ENCODE measurements around the gene C19orf38. TPM values are rescaled to one million over a fixed set of nuclear protein-coding genes. Genes with fewer than 3 reads are reported as not detected.

The C19orf38 gene
- total and polyA plus RNA-seq, 2 of the 4 experiments (the other 2 are of a cell fraction): 0.18 to 0.19 TPM

- BruUV-seq (replicated peaks): no TSS peak
- no peaks in the 10 kb centered on the region for H3K9me3 ChIP-seq (ENCODE audit: control insufficient read depth, insufficient read depth, low read length)
- peak overlapping the region; percentile 94 for H4K5ac ChIP-seq (ENCODE audit: low read depth, low read length)
- H2BK120ac ChIP-seq (ENCODE audit: low read depth, low read length): peak overlapping the region; percentile 89
- H4K8ac ChIP-seq (ENCODE audit: low read depth in 2 of 2, low read length in 2 of 2): peak overlapping the region; percentile 89 to 94
- peak overlapping the region; percentile 99 for H2BK5ac ChIP-seq (ENCODE audit: low read depth, low read length, poor library complexity, severe bottlenecking)
- H2AK9ac ChIP-seq (replicated peaks; ENCODE audit: low read depth, low read length, poor library complexity): peak overlapping the region; percentile 100
- peak overlapping the region; percentile 80 for H2AFZ ChIP-seq (replicated peaks; ENCODE audit: low read length, poor library complexity)
- no peak overlapping the region for H3K4me3 ChIP-seq (ENCODE audit: insufficient read depth, low read depth, low read length)
- no peaks in the 10 kb centered on the region for H3K27me3 ChIP-seq (ENCODE audit: control insufficient read depth, insufficient read depth, low read length)
- H3K4ac ChIP-seq (ENCODE audit: low read depth, low read length): peak overlapping the region; percentile 98
- H3K23ac ChIP-seq (ENCODE audit: low read depth, low read length): peak overlapping the region; percentile 91
- peak overlapping the region; percentile 96 for H4K91ac ChIP-seq (ENCODE audit: insufficient read depth, low read depth, low read length)
- H3K4me1 ChIP-seq (ENCODE audit: control insufficient read depth, insufficient read depth, low read length): peaks cover 24% of the 10 kb centered on the region
- ChIA-PET POLR2A (ENCODE audit: unreplicated experiment) (interaction anchor here (0.7 kb wide), 1 partner anchor 16 kb away, joined by 3 read pairs; no protein-coding TSS in a partner anchor), CTCF (no interaction called here)
- H2AK5ac ChIP-seq (ENCODE audit: low read depth, low read length): peak overlapping the region; percentile 98
- WGBS, 2 experiments (ENCODE audit: extremely low coverage in 2 of 2, insufficient read length in 1 of 2): 8% methylated on average over 2 of the region's 9 CpGs; no CpG with 5 or more reads in 1 of the 2 experiments
- H3K18ac ChIP-seq (ENCODE audit: low read depth, low read length): peak overlapping the region; percentile 85
- H3K27ac ChIP-seq (ENCODE audit: insufficient read depth, low read length): peak overlapping the region; percentile 98
- H4K20me1 ChIP-seq (ENCODE audit: insufficient read depth, low read length): peaks cover 3% of the 10 kb centered on the region
- H3K56ac ChIP-seq (ENCODE audit: extremely low read depth, insufficient read depth, low read length): peak overlapping the region; percentile 70
- H3K79me1 ChIP-seq (ENCODE audit: low read depth in 1 of 2, low read length in 2 of 2): peaks cover 14 to 66% of the 10 kb centered on the region in 2 experiments; a peak in 3 of 4 replicates
- H2BK15ac ChIP-seq (ENCODE audit: low read depth, low read length): peak overlapping the region; percentile 96
- H3K14ac ChIP-seq (replicated peaks; ENCODE audit: low read depth, low read length): peak overlapping the region; percentile 90
- intact Hi-C loops (cut with micrococcal nuclease) (no loop called here), dilution Hi-C loops (cut with HindIII; ENCODE audit: low sequenced_read_pairs, unreplicated experiment) (no loop called here), in situ Hi-C loops (cut with MboI; ENCODE audit: low sequenced_read_pairs) (no loop called here)
- peak overlapping the region; percentile 62 for H3K4me2 ChIP-seq (ENCODE audit: low read depth, low read length)
- DNase-seq: peak; percentile 97
- H2BK20ac ChIP-seq (ENCODE audit: low read depth, low read length): peak overlapping the region; percentile 74
- peaks cover 9% of the 10 kb centered on the region for H3K9me1 ChIP-seq (ENCODE audit: insufficient read depth, low read length)
- peak overlapping the region; percentile 37 for H3K9ac ChIP-seq (ENCODE audit: low read depth, low read length)
- peak; percentile 66 for ATAC-seq (ENCODE audit: low read depth)
- peaks cover 60% of the 10 kb centered on the region for H3K36me3 ChIP-seq (ENCODE audit: control insufficient read depth, insufficient read depth, low read length)
- TF ChIP-seq USF2 (IDR thresholded peaks at IDR 0.05; ENCODE audit: low read depth, low read length) (no peak), RCOR1 (IDR thresholded peaks at IDR 0.05; ENCODE audit: insufficient replicate concordance, low read length) (peak; percentile 92), RFX5 (IDR thresholded peaks at IDR 0.05; ENCODE audit: low read depth, low read length) (no peak), CHD1 (IDR thresholded peaks at IDR 0.05; ENCODE audit: low read depth, low read length) (0 out of 2 replicates have a peak, but pooled peaks have one; percentile 30), BHLHE40 (IDR thresholded peaks at IDR 0.05; ENCODE audit: low read depth, low read length) (peak; percentile 55), NFE2L2 (IDR thresholded peaks at IDR 0.05; ENCODE audit: low read depth, low read length) (peak; percentile 97), SMC3 (IDR thresholded peaks at IDR 0.05; ENCODE audit: low read depth, low read length) (no peak), RAD21 (IDR thresholded peaks at IDR 0.05; ENCODE audit: low read length) (peak; percentile 35; the same call in 1 of the 2 replicates), MAFK (IDR thresholded peaks at IDR 0.05; ENCODE audit: low read depth, low read length) (peak; percentile 91), MXI1 (IDR thresholded peaks at IDR 0.05; ENCODE audit: borderline replicate concordance, low read depth, low read length) (peak; percentile 79; the same call in 1 of the 2 replicates), FOS (IDR thresholded peaks at IDR 0.05; ENCODE audit: low read depth, low read length) (peak; percentile 82), POLR2A (IDR thresholded peaks at IDR 0.05; ENCODE audit: low read depth, low read length) (no peak), CEBPB (IDR thresholded peaks at IDR 0.05; ENCODE audit: low read depth, low read length) (peak; percentile 70)
- TF ChIP-seq, protein P1, sequence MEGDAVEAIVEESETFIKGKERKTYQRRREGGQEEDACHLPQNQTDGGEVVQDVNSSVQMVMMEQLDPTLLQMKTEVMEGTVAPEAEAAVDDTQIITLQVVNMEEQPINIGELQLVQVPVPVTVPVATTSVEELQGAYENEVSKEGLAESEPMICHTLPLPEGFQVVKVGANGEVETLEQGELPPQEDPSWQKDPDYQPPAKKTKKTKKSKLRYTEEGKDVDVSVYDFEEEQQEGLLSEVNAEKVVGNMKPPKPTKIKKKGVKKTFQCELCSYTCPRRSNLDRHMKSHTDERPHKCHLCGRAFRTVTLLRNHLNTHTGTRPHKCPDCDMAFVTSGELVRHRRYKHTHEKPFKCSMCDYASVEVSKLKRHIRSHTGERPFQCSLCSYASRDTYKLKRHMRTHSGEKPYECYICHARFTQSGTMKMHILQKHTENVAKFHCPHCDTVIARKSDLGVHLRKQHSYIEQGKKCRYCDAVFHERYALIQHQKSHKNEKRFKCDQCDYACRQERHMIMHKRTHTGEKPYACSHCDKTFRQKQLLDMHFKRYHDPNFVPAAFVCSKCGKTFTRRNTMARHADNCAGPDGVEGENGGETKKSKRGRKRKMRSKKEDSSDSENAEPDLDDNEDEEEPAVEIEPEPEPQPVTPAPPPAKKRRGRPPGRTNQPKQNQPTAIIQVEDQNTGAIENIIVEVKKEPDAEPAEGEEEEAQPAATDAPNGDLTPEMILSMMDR (conservative IDR thresholded peaks at IDR 0.05; ENCODE audit: low read depth, low read length): 0 out of 2 replicates have a peak, but pooled peaks have one; percentile 20
- TF ChIP-seq, protein P2, sequence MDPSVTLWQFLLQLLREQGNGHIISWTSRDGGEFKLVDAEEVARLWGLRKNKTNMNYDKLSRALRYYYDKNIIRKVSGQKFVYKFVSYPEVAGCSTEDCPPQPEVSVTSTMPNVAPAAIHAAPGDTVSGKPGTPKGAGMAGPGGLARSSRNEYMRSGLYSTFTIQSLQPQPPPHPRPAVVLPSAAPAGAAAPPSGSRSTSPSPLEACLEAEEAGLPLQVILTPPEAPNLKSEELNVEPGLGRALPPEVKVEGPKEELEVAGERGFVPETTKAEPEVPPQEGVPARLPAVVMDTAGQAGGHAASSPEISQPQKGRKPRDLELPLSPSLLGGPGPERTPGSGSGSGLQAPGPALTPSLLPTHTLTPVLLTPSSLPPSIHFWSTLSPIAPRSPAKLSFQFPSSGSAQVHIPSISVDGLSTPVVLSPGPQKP (IDR thresholded peaks at IDR 0.05; ENCODE audit: borderline replicate concordance, low read depth, low read length): no peak
Measured at GRCh38 chr19:10812902-10813404, 35.3 kb upstream of the C19orf38 start.

Measured in IMR-90 (cell line).